ENCODE data around the gene HMGXB4.

HMGXB4 gene

DNA sequence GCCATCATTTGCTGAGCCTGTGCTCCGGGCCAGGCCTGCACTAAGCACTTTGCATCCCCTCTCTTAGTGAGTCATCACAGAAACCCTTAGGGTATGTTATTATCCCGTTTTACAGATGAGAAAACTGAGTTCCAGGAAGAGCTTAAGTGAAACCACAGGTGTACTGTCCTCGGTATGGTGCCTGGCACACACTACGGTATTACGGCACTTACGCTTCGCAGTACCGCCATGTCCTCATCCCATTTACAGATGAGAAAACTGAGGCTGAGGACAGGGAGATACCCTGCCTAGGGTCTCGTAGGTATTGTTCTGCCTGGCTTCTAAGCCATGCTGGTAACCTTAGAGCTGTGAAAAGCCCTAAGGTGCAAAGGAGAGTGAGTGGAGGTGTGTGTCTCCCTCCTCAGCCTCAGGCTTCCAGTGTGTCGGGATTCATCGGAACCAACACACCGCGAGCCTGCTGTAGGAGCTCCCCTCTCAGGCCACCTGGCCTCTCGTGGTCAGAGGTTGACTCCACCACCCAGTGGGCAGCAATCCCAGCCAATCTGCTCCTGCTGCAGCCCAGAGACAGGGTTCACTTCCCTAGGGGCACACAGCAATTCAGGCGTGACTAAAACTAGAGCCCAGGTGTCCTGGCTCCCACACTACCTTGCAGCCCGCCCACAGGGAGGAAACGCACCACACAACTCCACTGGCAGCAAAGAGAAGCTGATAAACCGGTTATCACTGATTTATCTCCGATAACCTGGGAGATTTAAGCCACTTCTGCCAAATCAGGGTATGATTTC is 84.0 kb downstream of the HMGXB4 start:
- Histone ChIP-seq H3K4me3 (ENCODE audit: low read length) (no peak overlapping the region), H3K4me2 (ENCODE audit: low read depth, low read length) (no peak overlapping the region), H4K20me1 (ENCODE audit: insufficient read depth, low read length) (no peaks in the 10 kb centered on the region)

GRCh38 chr22:35342390-35342789 is 85.1 kb downstream of the HMGXB4 start:
- Histone ChIP-seq H3K9me3 (replicated peaks; ENCODE audit: insufficient read depth, low read length) (no peaks in the 10 kb centered on the region), H3K4me3 (ENCODE audit: low read length) (no peak overlapping the region), H3K4me1 (ENCODE audit: low read length) (peaks cover 32% of the 10 kb centered on the region), H3K36me3 (replicated peaks; ENCODE audit: insufficient read depth, low read length) (no peaks in the 10 kb centered on the region), H3K27ac (ENCODE audit: low read length) (no peak overlapping the region), H3K79me2 (ENCODE audit: low read length) (no peaks in the 10 kb centered on the region), H3K4me2 (ENCODE audit: low read depth, low read length) (no peak overlapping the region), H4K20me1 (ENCODE audit: insufficient read depth, low read length) (no peaks in the 10 kb centered on the region), H3F3A (ENCODE audit: insufficient read depth, low read length) (peaks cover 14% of the 10 kb centered on the region), H3K9me2 (replicated peaks; ENCODE audit: insufficient read depth, low read length) (no peaks in the 10 kb centered on the region), H3K27me3 (replicated peaks; ENCODE audit: insufficient read depth, low read length) (no peaks in the 10 kb centered on the region), H2AFZ (ENCODE audit: low read length) (no peak overlapping the region), H3K9ac (ENCODE audit: low read length) (no peak overlapping the region)
- no peak for DNase-seq
- TF ChIP-seq EZH2phosphoT487 (IDR thresholded peaks at IDR 0.05; ENCODE audit: low read length), result no peak
- no peak for TF ChIP-seq EZH2 (optimal IDR thresholded peaks at IDR 0.05; ENCODE audit: low read depth, low read length)
- TF ChIP-seq CTCF (IDR thresholded peaks at IDR 0.05; ENCODE audit: low read length), result no peak

More for the DNA sequence above, 84.0 kb downstream of the HMGXB4 start:
- DNase-seq, result no peak
- Histone ChIP-seq H3K27ac (ENCODE audit: low read length) (no peak overlapping the region), H3K9ac (ENCODE audit: low read length) (no peak overlapping the region), H3K79me2 (ENCODE audit: low read length) (no peaks in the 10 kb centered on the region), H3K4me1 (ENCODE audit: low read length) (peaks cover 32% of the 10 kb centered on the region), H3K36me3 (replicated peaks; ENCODE audit: insufficient read depth, low read length) (no peaks in the 10 kb centered on the region), H2AFZ (ENCODE audit: low read length) (no peak overlapping the region), H3K27me3 (replicated peaks; ENCODE audit: insufficient read depth, low read length) (no peaks in the 10 kb centered on the region), H3K9me2 (replicated peaks; ENCODE audit: insufficient read depth, low read length) (no peaks in the 10 kb centered on the region), H3K9me3 (replicated peaks; ENCODE audit: insufficient read depth, low read length) (no peaks in the 10 kb centered on the region), H3F3A (ENCODE audit: insufficient read depth, low read length) (peaks cover 14% of the 10 kb centered on the region)
- no peak for TF ChIP-seq EZH2phosphoT487 (IDR thresholded peaks at IDR 0.05; ENCODE audit: low read length)

DNA sequence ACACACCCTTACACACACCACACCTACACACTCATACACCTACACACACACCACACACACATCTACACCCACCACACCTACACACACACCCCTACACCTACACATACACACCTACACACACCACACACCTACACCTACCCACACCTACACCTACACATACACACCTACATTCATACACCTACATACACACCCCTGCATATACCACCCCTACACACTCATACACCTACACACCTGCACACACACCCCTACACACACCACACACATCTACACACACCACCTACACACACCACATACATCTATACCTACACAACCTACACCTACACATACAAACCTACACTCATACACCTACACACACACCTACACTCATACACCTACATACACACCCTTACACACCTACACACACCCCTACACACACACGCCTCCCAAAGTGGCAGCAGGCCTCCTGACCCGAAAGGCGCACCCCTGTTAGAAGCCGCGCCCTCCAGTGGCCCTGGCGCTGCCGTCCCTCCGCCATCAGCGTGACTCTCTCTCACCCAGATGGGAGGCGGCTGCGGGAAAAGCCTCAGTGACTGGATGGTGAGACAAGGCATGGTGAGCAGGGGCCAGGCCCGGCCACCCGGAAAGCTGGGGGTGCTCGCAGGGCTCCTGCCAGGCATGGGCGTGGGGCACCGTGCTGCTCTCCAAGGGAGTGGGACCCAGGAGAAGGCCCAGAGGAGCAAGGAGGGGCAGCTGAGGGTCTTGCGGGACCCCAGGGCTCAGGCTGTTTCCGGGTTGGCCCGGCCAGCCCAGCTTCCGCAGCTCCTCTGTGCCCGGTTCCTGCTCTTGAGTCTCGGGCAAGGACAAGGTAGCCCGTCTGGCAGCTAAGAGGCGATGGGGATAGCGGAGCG is 86.6 kb downstream of the HMGXB4 start:
- peak overlapping the region; percentile 47 for H3K4me2 ChIP-seq (ENCODE audit: low read depth, low read length)
- H3K4me1 ChIP-seq (ENCODE audit: low read length), result peaks cover 32% of the 10 kb centered on the region
- H3K79me2 ChIP-seq (ENCODE audit: low read length), result no peaks in the 10 kb centered on the region
- H4K20me1 ChIP-seq (ENCODE audit: insufficient read depth, low read length), result no peaks in the 10 kb centered on the region
- H3F3A ChIP-seq (ENCODE audit: insufficient read depth, low read length), result peaks cover 14% of the 10 kb centered on the region
- H3K9me2 ChIP-seq (replicated peaks; ENCODE audit: insufficient read depth, low read length), result no peaks in the 10 kb centered on the region
- no peak overlapping the region for H3K4me3 ChIP-seq (ENCODE audit: low read length)
- H2AFZ ChIP-seq (ENCODE audit: low read length), result no peak overlapping the region
- no peak for TF ChIP-seq CTCF (IDR thresholded peaks at IDR 0.05; ENCODE audit: low read length)
- TF ChIP-seq EZH2 (optimal IDR thresholded peaks at IDR 0.05; ENCODE audit: low read depth, low read length), result no peak
- no peak for TF ChIP-seq EZH2phosphoT487 (IDR thresholded peaks at IDR 0.05; ENCODE audit: low read length)
- H3K9ac ChIP-seq (ENCODE audit: low read length), result no peak overlapping the region
- H3K9me3 ChIP-seq (replicated peaks; ENCODE audit: insufficient read depth, low read length), result no peaks in the 10 kb centered on the region
- DNase-seq, result no peak
- no peaks in the 10 kb centered on the region for H3K36me3 ChIP-seq (replicated peaks; ENCODE audit: insufficient read depth, low read length)
- no peaks in the 10 kb centered on the region for H3K27me3 ChIP-seq (replicated peaks; ENCODE audit: insufficient read depth, low read length)
- peak overlapping the region; percentile 80 for H3K27ac ChIP-seq (ENCODE audit: low read length)

Data from MM.1S (cell line).